Lower leg skin (tissue), 3 donors: ENCODE data around the gene FABP2.
"Not testable (repeated sequence)": the region's sequence is repeated elsewhere in the genome, so short reads cannot be mapped to it uniquely, and the experiment has no call there.

ENCODE experiments used
- CTCF ChIP-seq, 3 donors: fragments of 450-650 bp; IDR thresholded peaks; one replicate each; pipeline ENCODE4 v1.5.1; 2016; ENCODE audit warnings: antibody characterized with exemption in 3 of 3, mild to moderate bottlenecking in 3 of 3, moderate library complexity in 2 of 3
- POLR2A ChIP-seq, 2 donors: fragments of 450-650 bp; IDR thresholded peaks; one replicate each; pipeline ENCODE4 v1.6.1; 2016 to 2017; ENCODE audit warnings: antibody characterized with exemption in 2 of 2, mild to moderate bottlenecking in 1 of 2, moderate library complexity in 1 of 2

- TF ChIP-seq POLR2A, CTCF (IDR thresholded peaks at IDR 0.05): not testable (repeated sequence)
Measured at GRCh38 chr4:119363372-119363771, 41.4 kb upstream of the FABP2 start.
